GM12892 (cell line): ENCODE data around the gene FERMT3.
A peak's percentile ranks its signal among the peaks of the same experiment; 100 is the strongest.

Experiments used
- POLR2A ChIP-seq: IDR thresholded peaks from 2 replicates; pipeline ENCODE4 v1.6.1; 2011; ENCODE audit warnings: low read depth, low read length, control low read depth
- POLR2AphosphoS5 ChIP-seq: IDR thresholded peaks from 2 replicates; pipeline ENCODE4 v1.6.1; 2011; ENCODE audit warnings: low read depth, low read length, control low read depth
- TAF1 ChIP-seq: IDR thresholded peaks from 2 replicates; pipeline ENCODE4 v1.6.1; 2011; ENCODE audit warnings: low read depth, mild to moderate bottlenecking, control low read depth, low read length, borderline replicate concordance

GRCh38 chr11:64251016-64251752, 44.7 kb downstream of the FERMT3 start, which contains the start of gene PLCB3:
- TF ChIP-seq POLR2A (peak; percentile 44; the same call in 1 of the 2 replicates), POLR2AphosphoS5 (no peak), TAF1 (no peak)
